HL-60 (cell line): ENCODE measurements around the gene UBA7.

Experiments
- DNase-seq, 2 experiments: peaks; one replicate each; pipeline ENCODE4 v3.0.0-alpha.2; 2010 to 2020; ENCODE audit warnings: low read depth in 1 of 2, low spot score in 1 of 2
- H3K27ac ChIP-seq: fragments of 250-450 bp; sonication (Bioruptor Pico); replicated peaks from 2 replicates; pipeline ENCODE4 v1.5.1; 2020; ENCODE audit warnings: mild to moderate bottlenecking, moderate library complexity
- H3K27me3 ChIP-seq: fragments of 250-450 bp; sonication (Bioruptor Pico); 2 replicates; pipeline ENCODE4 v1.5.1; 2021; ENCODE audit warnings: mild to moderate bottlenecking, moderate library complexity; ENCODE audit not compliant: insufficient read depth, poor library complexity, severe bottlenecking
- H3K4me3 ChIP-seq: replicated peaks from 2 replicates; pipeline ENCODE4 v1.5.1; 2011; ENCODE audit warnings: mild to moderate bottlenecking, control low read depth, low read length; ENCODE audit not compliant: insufficient read depth
- CTCF ChIP-seq: IDR thresholded peaks from one replicate; pipeline ENCODE4 v1.5.1; 2011; ENCODE audit warnings: low read length, control low read depth, inconsistent platforms; ENCODE audit not compliant: insufficient read depth
- GABPA ChIP-seq: IDR thresholded peaks from 2 replicates; pipeline ENCODE4 v1.6.1; 2012; ENCODE audit warnings: low read depth
- POLR2AphosphoS5 ChIP-seq: IDR thresholded peaks from 2 replicates; pipeline ENCODE4 v1.6.1; 2012; ENCODE audit warnings: low read depth
- REST ChIP-seq: IDR thresholded peaks from 2 replicates; pipeline ENCODE4 v1.6.1; 2012; ENCODE audit warnings: low read depth; ENCODE audit not compliant: insufficient replicate concordance
- SPI1 ChIP-seq: IDR thresholded peaks from 2 replicates; pipeline ENCODE4 v1.6.1; 2012; ENCODE audit warnings: low read depth, mild to moderate bottlenecking, borderline replicate concordance

UBA7 gene

DNA sequence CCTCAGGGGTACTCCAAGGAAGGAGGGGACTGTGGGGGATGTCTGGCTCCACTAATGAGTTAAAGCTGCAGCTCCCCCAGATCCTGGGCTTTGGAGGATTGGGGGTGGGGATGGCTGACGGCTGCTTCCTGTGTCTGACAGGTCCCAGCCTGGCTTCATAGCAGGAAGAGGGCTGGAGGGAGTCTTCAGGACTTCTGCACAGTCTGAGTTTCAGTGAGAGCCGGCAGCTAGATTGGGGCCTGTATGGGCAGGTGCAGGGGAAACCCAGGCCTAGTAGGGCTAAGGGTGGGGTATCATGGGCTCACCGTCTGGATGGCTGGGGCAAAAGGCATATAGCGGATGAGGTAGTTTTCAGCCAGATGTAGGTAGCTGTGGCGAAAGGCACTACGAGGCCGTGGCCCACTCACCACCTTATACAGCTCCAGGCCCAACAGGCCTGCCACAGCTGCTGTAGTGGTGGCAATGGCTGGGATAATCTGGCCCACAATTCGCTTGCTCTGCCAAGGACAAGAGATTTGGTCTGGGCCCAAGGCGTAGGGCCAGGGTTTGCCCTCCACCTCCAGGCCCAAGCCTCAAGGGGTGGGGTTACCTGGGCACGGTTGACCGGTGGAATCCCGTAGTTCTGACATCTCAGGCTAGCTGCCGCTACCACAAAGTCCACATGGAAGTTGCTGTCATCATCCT is 6.2 kb downstream of the UBA7 start:
- DNase-seq = peak in 1 of 2 experiments; percentile 45
- H3K27me3 ChIP-seq = no peaks in the 10 kb centered on the region
- H3K4me3 ChIP-seq = no peak overlapping the region
- TF ChIP-seq GABPA (no peak), SPI1 (no peak), CTCF (no peak), POLR2AphosphoS5 (no peak), REST (no peak)
- H3K27ac ChIP-seq = peak overlapping the region; percentile 89

- TF ChIP-seq CTCF = no peak
- no peak for TF ChIP-seq SPI1
- TF ChIP-seq GABPA = no peak
- TF ChIP-seq POLR2AphosphoS5 = no peak
- TF ChIP-seq REST = no peak
- peak overlapping the region; percentile 89 for H3K27ac ChIP-seq
- H3K4me3 ChIP-seq = no peak overlapping the region
- no peaks in the 10 kb centered on the region for H3K27me3 ChIP-seq
- no peak for DNase-seq
Measured at GRCh38 chr3:49806850-49807249, 6.9 kb downstream of the UBA7 start.

- peak overlapping the region; percentile 89 for H3K27ac ChIP-seq
- peak overlapping the region; percentile 30 for H3K4me3 ChIP-seq
- peak; percentile 56 to 90 for DNase-seq
- H3K27me3 ChIP-seq = no peaks in the 10 kb centered on the region
- no peak for TF ChIP-seq CTCF
- peak; percentile 74 for TF ChIP-seq POLR2AphosphoS5
- no peak for TF ChIP-seq REST
- peak; percentile 45; the same call in 1 of the 2 replicates for TF ChIP-seq SPI1
- no peak for TF ChIP-seq GABPA
Measured at GRCh38 chr3:49805897-49806701, 7.7 kb downstream of the UBA7 start.
